Measurements from ENCODE around the gene SART3.
"Not testable (repeated sequence)": the region's sequence is repeated elsewhere in the genome, so short reads cannot be mapped to it uniquely, and the experiment has no call there.

SART3 gene

GRCh38 chr12:108597559-108598471 lies 36.8 kb upstream of the SART3 start, which contains the start of gene TMEM119:
Gene TMEM119, minus strand, starts transcription at chr12:108598084. Its CDS starts 5,701 bp downstream, at chr12:108592383.
- no peak for DNase-seq

GRCh38 chr12:108596854-108597558 lies 36.0 kb upstream of the SART3 start:
- DNase-seq: no peak

- no peak for DNase-seq
Observed at GRCh38 chr12:108595711-108596647, 35.0 kb upstream of the SART3 start.

- no peak for DNase-seq
Observed at GRCh38 chr12:108594960-108595710, 34.2 kb upstream of the SART3 start.

- no peak for DNase-seq
Observed at GRCh38 chr12:108594323-108594903, 33.4 kb upstream of the SART3 start.

GRCh38 chr12:108592033-108592909 lies 31.3 kb upstream of the SART3 start:
- no peak for DNase-seq

- no peak for DNase-seq
Observed at GRCh38 chr12:108591267-108591980, 30.5 kb upstream of the SART3 start.

- DNase-seq: not testable (repeated sequence)
Observed at GRCh38 chr12:108590463-108590862, 29.5 kb upstream of the SART3 start.

GRCh38 chr12:108589840-108590229 lies 28.9 kb upstream of the SART3 start:
- DNase-seq: no peak

GRCh38 chr12:108589028-108589839 lies 28.3 kb upstream of the SART3 start:
- DNase-seq: no peak

GRCh38 chr12:108587826-108588225 lies 26.9 kb upstream of the SART3 start:
- DNase-seq: peak; percentile 58

GRCh38 chr12:108586306-108586705 lies 25.3 kb upstream of the SART3 start:
- DNase-seq: no peak

- DNase-seq: no peak
Observed at GRCh38 chr12:108585864-108586263, 24.9 kb upstream of the SART3 start.

GRCh38 chr12:108584456-108585065 lies 23.6 kb upstream of the SART3 start:
- DNase-seq: no peak

- no peak for DNase-seq
Observed at GRCh38 chr12:108583991-108584390, 23.0 kb upstream of the SART3 start.

GRCh38 chr12:108582978-108583770 lies 22.2 kb upstream of the SART3 start:
- DNase-seq: no peak

GRCh38 chr12:108582509-108582908 lies 21.5 kb upstream of the SART3 start:
- DNase-seq: no peak

Data from midbrain (tissue), 1 donor.